ENCODE results near the gene KANSL1. TPM values are rescaled to one million over a fixed set of nuclear protein-coding genes. Genes with fewer than 3 reads are reported as not detected.

KANSL1 gene
- total and polyA plus RNA-seq, 2 of the 4 experiments (the other 2 are of a cell fraction), result 19.1 to 49.6 TPM

DNA sequence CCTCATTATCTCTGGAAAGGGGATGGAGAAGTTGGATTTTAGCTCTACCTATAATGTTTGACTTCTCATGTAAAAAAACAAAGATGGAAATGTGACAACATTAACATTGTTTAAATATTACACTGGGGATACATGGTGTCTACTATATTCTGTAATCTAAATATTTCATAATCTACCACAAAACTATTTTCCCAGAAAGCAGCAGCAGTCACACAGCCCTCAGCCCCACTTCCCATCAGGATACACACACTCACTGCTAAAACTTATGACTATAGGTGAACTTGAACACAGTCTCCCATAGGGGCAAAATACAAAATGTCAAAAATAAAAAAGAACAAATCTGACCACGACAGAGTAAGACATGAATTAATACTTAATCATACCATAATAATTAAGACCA lies 95.7 kb downstream of the KANSL1 start:
- peak; percentile 21; the same call in 1 of the 2 replicates for ATAC-seq (ENCODE audit: low read depth)
- dilution Hi-C loops (cut with HindIII; ENCODE audit: low sequenced_read_pairs, unreplicated experiment), result no loop called here

More for the DNA sequence above, 95.7 kb downstream of the KANSL1 start:
- Histone ChIP-seq H3K14ac (replicated peaks; ENCODE audit: low read depth, low read length) (no peak overlapping the region), H3K9me1 (ENCODE audit: insufficient read depth, low read length) (no peaks in the 10 kb centered on the region), H3K4me1 (ENCODE audit: control insufficient read depth, insufficient read depth, low read length) (peaks cover 3% of the 10 kb centered on the region), H2BK15ac (ENCODE audit: low read depth, low read length) (no peak overlapping the region), H4K5ac (ENCODE audit: low read depth, low read length) (no peak overlapping the region), H2BK20ac (ENCODE audit: low read depth, low read length) (no peak overlapping the region), H4K91ac (ENCODE audit: insufficient read depth, low read depth, low read length) (no peak overlapping the region), H3K79me1 (ENCODE audit: low read depth in 1 of 2, low read length in 2 of 2) (peaks cover 7 to 62% of the 10 kb centered on the region in 2 experiments; a peak in 3 of 4 replicates), H3K27ac (ENCODE audit: insufficient read depth, low read length) (no peak overlapping the region), H3K4me3 (ENCODE audit: insufficient read depth, low read depth, low read length) (no peak overlapping the region), H2BK5ac (ENCODE audit: low read depth, low read length, poor library complexity, severe bottlenecking) (no peak overlapping the region), H4K8ac (ENCODE audit: low read depth in 2 of 2, low read length in 2 of 2) (no peak overlapping the region), H3K18ac (ENCODE audit: low read depth, low read length) (no peak overlapping the region), H3K27me3 (ENCODE audit: control insufficient read depth, insufficient read depth, low read length) (no peaks in the 10 kb centered on the region), H2BK120ac (ENCODE audit: low read depth, low read length) (no peak overlapping the region), H3K4me2 (ENCODE audit: low read depth, low read length) (no peak overlapping the region), H3K56ac (ENCODE audit: extremely low read depth, insufficient read depth, low read length) (no peak overlapping the region), H3K36me3 (ENCODE audit: control insufficient read depth, insufficient read depth, low read length) (peaks cover 4% of the 10 kb centered on the region), H3K23ac (ENCODE audit: low read depth, low read length) (no peak overlapping the region), H2AK9ac (replicated peaks; ENCODE audit: low read depth, low read length, poor library complexity) (no peak overlapping the region), H3K9me3 (ENCODE audit: control insufficient read depth, insufficient read depth, low read length) (no peaks in the 10 kb centered on the region), H3K4ac (ENCODE audit: low read depth, low read length) (no peak overlapping the region), H2AFZ (replicated peaks; ENCODE audit: low read length, poor library complexity) (no peak overlapping the region), H4K20me1 (ENCODE audit: insufficient read depth, low read length) (peaks cover 80% of the 10 kb centered on the region), H2AK5ac (ENCODE audit: low read depth, low read length) (no peak overlapping the region), H3K9ac (ENCODE audit: low read depth, low read length) (no peak overlapping the region)
- intact Hi-C loops (cut with micrococcal nuclease), result loop anchor here (10.0 kb wide), 1 partner anchor 53 kb away; no protein-coding TSS in a partner anchor
- BruUV-seq (replicated peaks), result no TSS peak
- POLR2A ChIA-PET (ENCODE audit: unreplicated experiment), result no interaction called here
- TF ChIP-seq RFX5 (IDR thresholded peaks at IDR 0.05; ENCODE audit: low read depth, low read length), result no peak
- TF ChIP-seq CEBPB (IDR thresholded peaks at IDR 0.05; ENCODE audit: low read depth, low read length), result no peak
- no peak for TF ChIP-seq BHLHE40 (IDR thresholded peaks at IDR 0.05; ENCODE audit: low read depth, low read length)
- TF ChIP-seq, protein P1, sequence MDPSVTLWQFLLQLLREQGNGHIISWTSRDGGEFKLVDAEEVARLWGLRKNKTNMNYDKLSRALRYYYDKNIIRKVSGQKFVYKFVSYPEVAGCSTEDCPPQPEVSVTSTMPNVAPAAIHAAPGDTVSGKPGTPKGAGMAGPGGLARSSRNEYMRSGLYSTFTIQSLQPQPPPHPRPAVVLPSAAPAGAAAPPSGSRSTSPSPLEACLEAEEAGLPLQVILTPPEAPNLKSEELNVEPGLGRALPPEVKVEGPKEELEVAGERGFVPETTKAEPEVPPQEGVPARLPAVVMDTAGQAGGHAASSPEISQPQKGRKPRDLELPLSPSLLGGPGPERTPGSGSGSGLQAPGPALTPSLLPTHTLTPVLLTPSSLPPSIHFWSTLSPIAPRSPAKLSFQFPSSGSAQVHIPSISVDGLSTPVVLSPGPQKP (IDR thresholded peaks at IDR 0.05; ENCODE audit: borderline replicate concordance, low read depth, low read length), result no peak
- no peak for TF ChIP-seq FOS (IDR thresholded peaks at IDR 0.05; ENCODE audit: low read depth, low read length)
- TF ChIP-seq RAD21 (IDR thresholded peaks at IDR 0.05; ENCODE audit: low read length), result no peak
- TF ChIP-seq, protein P2, sequence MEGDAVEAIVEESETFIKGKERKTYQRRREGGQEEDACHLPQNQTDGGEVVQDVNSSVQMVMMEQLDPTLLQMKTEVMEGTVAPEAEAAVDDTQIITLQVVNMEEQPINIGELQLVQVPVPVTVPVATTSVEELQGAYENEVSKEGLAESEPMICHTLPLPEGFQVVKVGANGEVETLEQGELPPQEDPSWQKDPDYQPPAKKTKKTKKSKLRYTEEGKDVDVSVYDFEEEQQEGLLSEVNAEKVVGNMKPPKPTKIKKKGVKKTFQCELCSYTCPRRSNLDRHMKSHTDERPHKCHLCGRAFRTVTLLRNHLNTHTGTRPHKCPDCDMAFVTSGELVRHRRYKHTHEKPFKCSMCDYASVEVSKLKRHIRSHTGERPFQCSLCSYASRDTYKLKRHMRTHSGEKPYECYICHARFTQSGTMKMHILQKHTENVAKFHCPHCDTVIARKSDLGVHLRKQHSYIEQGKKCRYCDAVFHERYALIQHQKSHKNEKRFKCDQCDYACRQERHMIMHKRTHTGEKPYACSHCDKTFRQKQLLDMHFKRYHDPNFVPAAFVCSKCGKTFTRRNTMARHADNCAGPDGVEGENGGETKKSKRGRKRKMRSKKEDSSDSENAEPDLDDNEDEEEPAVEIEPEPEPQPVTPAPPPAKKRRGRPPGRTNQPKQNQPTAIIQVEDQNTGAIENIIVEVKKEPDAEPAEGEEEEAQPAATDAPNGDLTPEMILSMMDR (conservative IDR thresholded peaks at IDR 0.05; ENCODE audit: low read depth, low read length), result no peak
- TF ChIP-seq RCOR1 (IDR thresholded peaks at IDR 0.05; ENCODE audit: insufficient replicate concordance, low read length), result no peak
- TF ChIP-seq POLR2A (IDR thresholded peaks at IDR 0.05; ENCODE audit: low read depth, low read length), result no peak
- no peak for TF ChIP-seq CHD1 (IDR thresholded peaks at IDR 0.05; ENCODE audit: low read depth, low read length)
- no CpG with 5 or more reads among the region's 1 CpG for WGBS, 2 experiments (ENCODE audit: extremely low coverage in 2 of 2, insufficient read length in 1 of 2)
- peak; percentile 28 for DNase-seq
- CTCF ChIA-PET, result no interaction called here
- in situ Hi-C loops (cut with MboI; ENCODE audit: low sequenced_read_pairs), result no loop called here

Measured in IMR-90 (cell line).